Calu3 (cell line): ENCODE data around the gene CREB3L1. TPM values are rescaled to one million over a fixed set of nuclear protein-coding genes. Genes with fewer than 3 reads are reported as not detected.

Experiments used
- BruUV-seq: library from RNA; stranded (reverse); fragments of 400-500 nt; replicated peaks from 2 replicates; lab custom pipeline; 2021; lab: Mats Ljungman, UMichigan
- CTCF ChIA-PET: fragments of 300-600 bp; sonication (Branson Sonifier 250); formaldehyde crosslinking; loops from one replicate; lab custom pipeline; 2022; ENCODE audit warnings: antibody characterized with exemption; lab: Charles Lee
- DNase-seq: peaks from one replicate; pipeline ENCODE4 v3.0.0; 2022
- H3K27ac Mint-ChIP-seq: one replicate; pipeline ENCODE4 v1.8.0; 2022; ENCODE audit warnings: mixed read lengths; ENCODE audit not compliant: unreplicated experiment
- H3K27me3 Mint-ChIP-seq: one replicate; pipeline ENCODE4 v1.8.0; 2022; ENCODE audit warnings: mixed read lengths; ENCODE audit not compliant: unreplicated experiment
- H3K36me3 Mint-ChIP-seq: one replicate; pipeline ENCODE4 v1.8.0; 2022; ENCODE audit warnings: mild to moderate bottlenecking, moderate library complexity, mixed read lengths; ENCODE audit not compliant: insufficient read depth, unreplicated experiment
- H3K4me1 Mint-ChIP-seq: one replicate; pipeline ENCODE4 v1.8.0; 2022; ENCODE audit warnings: mild to moderate bottlenecking, low read depth, mixed read lengths; ENCODE audit not compliant: unreplicated experiment
- H3K4me3 Mint-ChIP-seq: one replicate; pipeline ENCODE4 v1.8.0; 2022; ENCODE audit warnings: mild to moderate bottlenecking, low read depth, moderate library complexity, mixed read lengths; ENCODE audit not compliant: unreplicated experiment
- H3K9me3 Mint-ChIP-seq: one replicate; pipeline ENCODE4 v1.8.0; 2022; ENCODE audit warnings: low read depth, mixed read lengths; ENCODE audit not compliant: unreplicated experiment
- intact Hi-C: fragments of 100-400 bp; cut with micrococcal nuclease; formaldehyde crosslinking; loops from one replicate; pipeline ENCODE4 v1.10.0; 2022; ENCODE audit not compliant: unreplicated experiment
- total RNA-seq: library from RNA; stranded (reverse); gene quantifications from 2 replicates; pipeline ENCODE4 v1.2.3, GENCODE V29; 2022
- TF ChIP-seq, protein P1 (sequence below): fragments of 200-600 bp; IDR thresholded peaks from one replicate; pipeline ENCODE4 v1.8.0; 2022; ENCODE audit warnings: antibody characterized with exemption; ENCODE audit not compliant: unreplicated experiment

CREB3L1 gene
- total RNA-seq, 1 experiment from 2014 or later = not detected

GRCh38 chr11:46288451-46288850, 11.0 kb downstream of the CREB3L1 start:
- no peak overlapping the region for H3K27ac Mint-ChIP-seq
- H3K27me3 Mint-ChIP-seq = peaks cover 86% of the 10 kb centered on the region
- no peaks in the 10 kb centered on the region for H3K36me3 Mint-ChIP-seq
- no TSS peak for BruUV-seq
- CTCF ChIA-PET = no interaction called here
- no peak overlapping the region for H3K4me3 Mint-ChIP-seq
- H3K4me1 Mint-ChIP-seq = no peaks in the 10 kb centered on the region
- no peaks in the 10 kb centered on the region for H3K9me3 Mint-ChIP-seq
- no peak for DNase-seq
- TF ChIP-seq, protein P1, sequence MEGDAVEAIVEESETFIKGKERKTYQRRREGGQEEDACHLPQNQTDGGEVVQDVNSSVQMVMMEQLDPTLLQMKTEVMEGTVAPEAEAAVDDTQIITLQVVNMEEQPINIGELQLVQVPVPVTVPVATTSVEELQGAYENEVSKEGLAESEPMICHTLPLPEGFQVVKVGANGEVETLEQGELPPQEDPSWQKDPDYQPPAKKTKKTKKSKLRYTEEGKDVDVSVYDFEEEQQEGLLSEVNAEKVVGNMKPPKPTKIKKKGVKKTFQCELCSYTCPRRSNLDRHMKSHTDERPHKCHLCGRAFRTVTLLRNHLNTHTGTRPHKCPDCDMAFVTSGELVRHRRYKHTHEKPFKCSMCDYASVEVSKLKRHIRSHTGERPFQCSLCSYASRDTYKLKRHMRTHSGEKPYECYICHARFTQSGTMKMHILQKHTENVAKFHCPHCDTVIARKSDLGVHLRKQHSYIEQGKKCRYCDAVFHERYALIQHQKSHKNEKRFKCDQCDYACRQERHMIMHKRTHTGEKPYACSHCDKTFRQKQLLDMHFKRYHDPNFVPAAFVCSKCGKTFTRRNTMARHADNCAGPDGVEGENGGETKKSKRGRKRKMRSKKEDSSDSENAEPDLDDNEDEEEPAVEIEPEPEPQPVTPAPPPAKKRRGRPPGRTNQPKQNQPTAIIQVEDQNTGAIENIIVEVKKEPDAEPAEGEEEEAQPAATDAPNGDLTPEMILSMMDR = no peak
- intact Hi-C loops = no loop called here

DNA sequence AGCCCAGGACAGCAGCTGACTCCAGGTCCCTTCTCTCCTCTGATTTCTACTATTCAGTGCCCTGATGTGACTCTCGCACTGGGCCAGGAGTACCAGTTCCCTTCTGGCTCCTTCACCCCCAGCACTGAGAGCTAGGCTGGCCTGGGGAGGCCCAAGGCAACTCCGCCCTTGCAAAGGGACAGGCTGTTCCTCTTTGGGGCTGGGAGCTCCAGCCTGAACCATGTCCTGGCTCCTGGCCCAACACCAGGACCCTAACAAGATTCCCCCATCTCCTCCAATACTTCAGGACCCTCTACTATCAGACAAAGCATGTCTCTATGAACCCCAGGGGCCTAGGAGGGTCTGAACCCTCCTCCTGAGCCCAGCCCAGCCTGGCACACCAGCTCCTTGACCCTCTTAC, 12.5 kb downstream of the CREB3L1 start:
- intact Hi-C loops = no loop called here
- Mint-ChIP-seq H3K4me3 (no peak overlapping the region), H3K27me3 (peaks cover 78% of the 10 kb centered on the region), H3K36me3 (no peaks in the 10 kb centered on the region), H3K27ac (no peak overlapping the region), H3K4me1 (no peaks in the 10 kb centered on the region), H3K9me3 (no peaks in the 10 kb centered on the region)
- CTCF ChIA-PET = no interaction called here
- no peak for DNase-seq
- TF ChIP-seq, protein P1 = no peak
- no TSS peak for BruUV-seq

GRCh38 chr11:46290598-46291309, 13.3 kb downstream of the CREB3L1 start:
- CTCF ChIA-PET = no interaction called here
- intact Hi-C loops = no loop called here
- peak; percentile 58 for DNase-seq
- no peaks in the 10 kb centered on the region for H3K4me1 Mint-ChIP-seq
- TF ChIP-seq, protein P1 = no peak
- peaks cover 70% of the 10 kb centered on the region for H3K27me3 Mint-ChIP-seq
- H3K36me3 Mint-ChIP-seq = no peaks in the 10 kb centered on the region
- H3K27ac Mint-ChIP-seq = no peak overlapping the region
- no TSS peak for BruUV-seq
- H3K9me3 Mint-ChIP-seq = no peaks in the 10 kb centered on the region
- H3K4me3 Mint-ChIP-seq = no peak overlapping the region

- DNase-seq = no peak
- H3K9me3 Mint-ChIP-seq = no peaks in the 10 kb centered on the region
- H3K4me3 Mint-ChIP-seq = no peak overlapping the region
- H3K4me1 Mint-ChIP-seq = no peaks in the 10 kb centered on the region
- intact Hi-C loops = no loop called here
- peaks cover 62% of the 10 kb centered on the region for H3K27me3 Mint-ChIP-seq
- BruUV-seq = no TSS peak
- H3K27ac Mint-ChIP-seq = no peak overlapping the region
- TF ChIP-seq, protein P1 = no peak
- CTCF ChIA-PET = no interaction called here
- H3K36me3 Mint-ChIP-seq = no peaks in the 10 kb centered on the region
Measured at GRCh38 chr11:46291441-46292150, 14.1 kb downstream of the CREB3L1 start.
